PC-3 (cell line): ENCODE results near the gene KLF13. TPM values are rescaled to one million over a fixed set of nuclear protein-coding genes. Genes with fewer than 3 reads are reported as not detected.

ENCODE experiments used
- ATAC-seq: fragments of 200-7000 bp; cut with Tn5 transposase; 2 replicates; pipeline ENCODE4 v1.9.1; 2020; ENCODE audit warnings: mild to moderate bottlenecking, moderate library complexity
- BruUV-seq: library from RNA; stranded (reverse); fragments of 400-500 nt; replicated peaks from 2 replicates; lab custom pipeline; 2021; lab: Mats Ljungman, UMichigan
- CTCF ChIA-PET: fragments of 300-600 bp; sonication (Branson Sonifier 250); formaldehyde crosslinking; loops from one replicate; lab custom pipeline; 2022; ENCODE audit warnings: antibody characterized with exemption; lab: Charles Lee
- POLR2A ChIA-PET: fragments of 300-600 bp; sonication (Branson Sonifier 250); formaldehyde crosslinking; loops from one replicate; lab custom pipeline; 2022; ENCODE audit warnings: antibody characterized with exemption; ENCODE audit not compliant: unreplicated experiment; lab: Charles Lee
- DNase-seq: peaks from one replicate; pipeline ENCODE4 v3.0.0-alpha.2; 2015
- H2AFZ ChIP-seq: fragments of 300-600 bp; sonication (generic); 2 replicates; pipeline ENCODE4 v1.6.0; 2016; ENCODE audit warnings: antibody characterized with exemption, low read length
- H3F3A ChIP-seq: fragments of 300-600 bp; sonication (generic); one replicate; pipeline ENCODE4 v1.6.0; 2017; ENCODE audit warnings: antibody characterized with exemption, low read length, control low read depth, mild to moderate bottlenecking; ENCODE audit not compliant: unreplicated experiment
- H3K27ac ChIP-seq: fragments of 300-600 bp; sonication (generic); 2 replicates; pipeline ENCODE4 v1.5.1; 2016; ENCODE audit warnings: mild to moderate bottlenecking, low read length
- H3K27me3 ChIP-seq: fragments of 300-600 bp; sonication (generic); 2 replicates; pipeline ENCODE4 v1.6.1; 2016; ENCODE audit warnings: low read length, mixed read lengths
- H3K36me3 ChIP-seq: fragments of 300-600 bp; sonication (generic); 2 replicates; pipeline ENCODE4 v1.6.1; 2016; ENCODE audit warnings: low read depth, mixed run types, low read length, mixed read lengths
- H3K4me1 ChIP-seq: fragments of 300-600 bp; sonication (generic); 2 replicates; pipeline ENCODE4 v1.5.1; 2016; ENCODE audit warnings: low read length; ENCODE audit not compliant: insufficient read depth
- H3K4me2 ChIP-seq: fragments of 300-600 bp; sonication (generic); 2 replicates; pipeline ENCODE4 v1.6.0; 2016; ENCODE audit warnings: low read length
- H3K4me3 ChIP-seq: fragments of 300-600 bp; sonication (generic); 2 replicates; pipeline ENCODE4 v1.5.1; 2016; ENCODE audit warnings: mild to moderate bottlenecking, low read length, mixed read lengths
- H3K79me2 ChIP-seq: fragments of 300-600 bp; sonication (generic); 2 replicates; pipeline ENCODE4 v1.6.1; 2017; ENCODE audit warnings: low read length, mixed read lengths
- H3K9ac ChIP-seq: fragments of 300-600 bp; sonication (generic); 2 replicates; pipeline ENCODE4 v1.6.0; 2016; ENCODE audit warnings: mild to moderate bottlenecking, low read length
- H3K9me2 ChIP-seq: fragments of 300-600 bp; sonication (generic); replicated peaks from 2 replicates; pipeline ENCODE4 v1.6.1; 2016; ENCODE audit warnings: mixed run types, low read length, mixed read lengths
- H3K9me3 ChIP-seq: fragments of 300-600 bp; sonication (generic); 2 replicates; pipeline ENCODE4 v1.6.1; 2016; ENCODE audit warnings: low read length, mixed read lengths
- H4K20me1 ChIP-seq: fragments of 300-600 bp; sonication (generic); 2 replicates; pipeline ENCODE4 v1.6.1; 2016; ENCODE audit warnings: low read length, mixed read lengths
- CTCF ChIP-seq: fragments of 300-600 bp; sonication (generic); conservative IDR thresholded peaks from 2 replicates; pipeline ENCODE4 v1.5.1; 2017; ENCODE audit warnings: antibody characterized with exemption, low read depth, mild to moderate bottlenecking, low read length
- EZH2 ChIP-seq: fragments of 300-600 bp; sonication (generic); IDR thresholded peaks from one replicate; pipeline ENCODE4 v1.6.1; 2017; ENCODE audit warnings: antibody characterized with exemption, mild to moderate bottlenecking, low read length; ENCODE audit not compliant: unreplicated experiment
- EZH2phosphoT487 ChIP-seq: fragments of 300-600 bp; sonication (generic); IDR thresholded peaks from 2 replicates; pipeline ENCODE4 v1.6.1; 2018; ENCODE audit warnings: mild to moderate bottlenecking, antibody characterized with exemption, low read length, borderline replicate concordance
- intact Hi-C: fragments of 100-400 bp; cut with micrococcal nuclease; formaldehyde crosslinking; loops from 2 replicates; pipeline ENCODE4 v1.9.0; 2023
- total RNA-seq: library from RNA; depleted of rRNA; stranded (reverse); fragments of >200 nt; gene quantifications from 2 replicates; pipeline ENCODE4 v1.2.3, GENCODE V29; 2014

KLF13 gene
- total RNA-seq, 1 experiment from 2014 or later, result 11.4 TPM

DNA sequence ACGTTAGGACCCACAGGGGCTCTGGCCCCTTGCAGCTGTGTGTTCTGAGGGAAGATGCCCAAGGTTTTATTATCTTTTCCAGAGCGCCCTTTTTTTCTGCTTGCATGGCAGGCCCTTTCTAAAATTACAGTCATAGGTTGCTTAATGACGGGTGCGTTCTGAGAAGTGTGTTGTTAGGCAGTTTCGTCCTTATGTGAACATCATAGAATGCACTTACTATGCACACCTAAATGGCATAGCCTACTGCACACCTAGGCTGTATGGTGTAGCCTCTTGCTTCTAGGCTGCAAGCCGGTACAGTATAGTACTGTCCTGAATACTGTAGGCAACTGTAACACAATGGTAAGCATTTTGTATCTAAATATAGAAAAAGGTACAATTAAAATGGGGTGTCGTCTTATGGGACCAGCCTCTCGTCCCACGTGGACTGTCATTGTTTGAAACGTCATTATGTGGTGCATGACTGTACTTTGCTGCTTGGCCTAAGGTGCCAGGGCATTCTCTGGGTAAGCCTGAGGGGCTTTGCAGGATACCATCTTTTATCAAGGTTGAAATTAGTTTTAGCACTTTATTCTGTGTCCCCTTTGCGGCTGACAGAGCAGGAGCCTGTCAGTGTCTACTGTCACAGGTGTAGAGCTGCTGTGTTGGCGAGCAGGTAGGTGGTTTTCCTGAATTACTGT lies 10.9 kb downstream of the KLF13 start:
- H3K79me2 ChIP-seq, result peaks cover 18% of the 10 kb centered on the region
- ATAC-seq (no peak), DNase-seq (no peak)
- H3K36me3 ChIP-seq, result no peaks in the 10 kb centered on the region
- no peaks in the 10 kb centered on the region for H3K9me2 ChIP-seq
- no peaks in the 10 kb centered on the region for H3K27me3 ChIP-seq
- TF ChIP-seq EZH2phosphoT487, result no peak
- no peak for TF ChIP-seq CTCF
- TF ChIP-seq EZH2, result no peak
- no peak overlapping the region for H2AFZ ChIP-seq
- H3K9me3 ChIP-seq, result no peaks in the 10 kb centered on the region
- no peak overlapping the region for H3K9ac ChIP-seq
- ChIA-PET POLR2A (no interaction called here), CTCF (no interaction called here)
- intact Hi-C loops, result no loop called here
- peaks cover 4% of the 10 kb centered on the region; the same call in 1 of the 2 replicates for H3K4me1 ChIP-seq
- peaks cover 9% of the 10 kb centered on the region; the same call in 1 of the 2 replicates for H4K20me1 ChIP-seq
- no peaks in the 10 kb centered on the region for H3F3A ChIP-seq
- no peak overlapping the region for H3K4me3 ChIP-seq
- no peak overlapping the region for H3K4me2 ChIP-seq
- H3K27ac ChIP-seq, result no peak overlapping the region
- no TSS peak for BruUV-seq

DNA sequence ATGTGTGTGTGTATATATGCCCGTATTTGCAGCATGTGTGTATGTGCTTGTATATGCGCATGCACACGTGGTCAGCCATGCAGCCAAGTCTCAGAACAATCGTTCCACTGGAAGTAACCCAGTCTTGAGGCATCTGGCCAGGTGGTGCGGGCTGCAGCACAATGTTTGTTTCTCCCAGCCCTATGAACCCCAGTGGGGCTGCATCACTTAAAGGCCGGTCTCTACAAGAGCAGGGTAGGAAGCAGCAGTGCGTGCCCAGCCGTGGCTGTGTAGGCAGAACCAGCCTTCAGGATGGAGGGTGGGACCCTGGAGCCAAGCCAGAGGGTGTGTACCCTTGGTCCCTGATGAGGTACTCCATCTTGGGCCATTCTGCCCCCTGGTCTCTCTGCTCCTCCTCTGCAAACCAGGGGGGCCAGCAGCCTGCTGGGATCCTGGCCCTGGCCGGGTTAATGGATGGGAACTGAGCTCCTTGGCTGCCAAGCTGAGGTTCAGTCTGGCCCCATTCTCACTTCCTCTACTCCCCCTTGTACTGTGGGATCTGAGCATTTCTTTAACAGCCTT lies 11.8 kb downstream of the KLF13 start:
- ChIA-PET CTCF (no interaction called here), POLR2A (no interaction called here)
- no peak for DNase-seq
- intact Hi-C loops, result no loop called here
- Histone ChIP-seq H2AFZ (no peak overlapping the region), H3K4me2 (no peak overlapping the region), H3K4me1 (peaks cover 4% of the 10 kb centered on the region; the same call in 1 of the 2 replicates), H3K27ac (no peak overlapping the region), H3F3A (no peaks in the 10 kb centered on the region), H3K9me3 (no peaks in the 10 kb centered on the region), H3K4me3 (no peak overlapping the region), H3K9ac (no peak overlapping the region), H3K36me3 (no peaks in the 10 kb centered on the region), H3K27me3 (no peaks in the 10 kb centered on the region), H4K20me1 (peaks cover 9% of the 10 kb centered on the region; the same call in 1 of the 2 replicates), H3K9me2 (no peaks in the 10 kb centered on the region), H3K79me2 (peaks cover 18% of the 10 kb centered on the region)
- no TSS peak for BruUV-seq
- TF ChIP-seq CTCF (no peak), EZH2phosphoT487 (no peak), EZH2 (no peak)
- ATAC-seq, result no peak; the same call in 1 of the 2 replicates
